Urothelium cell line (cell line): ENCODE results near the gene OAF.
A peak's percentile ranks its signal among the peaks of the same experiment; 100 is the strongest.

Experiments used
- DNase-seq: peaks from one replicate; pipeline ENCODE4 v3.0.0; 2011; ENCODE audit warnings: low spot score, mixed read lengths
- FAIRE-seq: peaks from 2 replicates; lab custom pipeline; 2011; peaks lifted over from hg19 to GRCh38; lab: Jason Lieb, UNC

Gene OAF

DNA sequence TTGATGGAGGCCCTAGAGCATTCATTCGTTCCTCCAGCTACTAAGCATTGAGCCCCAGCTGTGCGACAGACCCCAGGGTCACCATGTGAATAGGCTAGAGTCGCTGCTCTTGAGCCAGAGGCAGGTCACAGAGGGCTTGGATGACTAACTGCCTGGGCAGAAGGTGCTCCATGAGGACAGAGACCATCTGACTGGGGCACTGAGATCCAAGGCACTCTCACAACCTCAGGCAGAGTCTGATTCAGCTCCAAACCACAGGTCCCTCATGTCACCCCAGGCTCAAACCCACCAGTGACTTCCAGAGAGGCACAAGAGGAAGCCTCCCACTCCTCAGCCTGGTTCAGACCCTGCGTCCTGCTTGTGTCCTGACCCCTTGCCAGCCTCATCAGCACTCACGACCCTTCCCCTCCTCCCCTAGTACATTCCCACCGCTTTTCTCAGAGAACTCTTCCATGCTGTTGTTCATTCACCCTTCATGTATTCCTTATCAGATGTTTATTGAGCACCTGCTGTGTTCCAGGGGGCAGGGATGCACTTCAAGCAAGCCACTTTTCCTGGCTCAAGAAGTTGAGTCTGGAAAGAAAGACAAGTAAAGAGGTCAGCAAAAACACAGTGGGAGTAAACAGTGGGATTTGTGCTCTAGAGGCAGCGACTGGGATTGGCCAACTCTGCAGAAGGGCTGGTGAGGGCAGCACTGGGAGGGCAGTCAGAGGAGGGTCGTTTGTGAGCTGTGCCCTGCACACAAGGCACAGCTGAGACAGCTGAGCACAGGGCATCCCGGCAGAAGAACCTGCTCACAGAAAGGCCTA, 9.3 kb downstream of the OAF start:
- DNase-seq (no peak), FAIRE-seq (no peak)

GRCh38 chr11:120220747-120221037, 9.9 kb downstream of the OAF start:
- no peak for DNase-seq
- FAIRE-seq = no peak

DNA sequence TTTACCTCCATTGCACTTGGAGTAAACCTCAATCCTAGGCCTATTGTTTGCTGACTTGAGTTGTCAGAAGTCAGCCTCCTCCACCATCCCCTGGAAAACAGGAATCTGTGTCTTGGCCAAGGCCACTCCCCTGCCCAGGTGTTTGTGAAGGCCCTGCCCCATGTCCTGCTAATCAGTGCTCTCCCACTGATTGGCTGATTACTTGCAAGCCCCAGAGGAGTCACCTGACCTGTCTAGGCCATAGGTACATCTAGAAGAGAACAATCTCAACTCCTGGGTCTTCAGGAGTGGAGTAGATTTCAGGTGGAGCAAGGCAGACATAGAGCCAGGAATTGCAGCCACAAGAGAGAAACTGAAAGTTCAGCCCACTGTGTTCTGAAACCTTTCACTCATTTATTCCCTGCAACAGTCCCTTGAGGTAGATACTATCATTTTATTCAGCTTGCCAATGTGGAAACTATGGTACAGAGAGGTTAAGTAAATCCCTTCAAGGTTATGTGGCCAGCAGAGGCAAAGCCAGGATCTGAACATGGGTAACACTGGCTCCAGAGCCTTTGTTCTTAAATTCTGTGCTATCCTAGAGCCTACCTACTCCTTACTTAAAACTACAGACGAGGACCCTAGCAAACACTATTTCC, 10.4 kb downstream of the OAF start:
- no peak for FAIRE-seq

GRCh38 chr11:120222916-120223315, 12.1 kb downstream of the OAF start:
- DNase-seq (no peak), FAIRE-seq (no peak)

More for the DNA sequence above, 10.4 kb downstream of the OAF start:
- no peak for DNase-seq

- FAIRE-seq (no peak), DNase-seq (no peak)
These were observed 13.0 kb downstream of the OAF start for GRCh38 chr11:120223793-120224192.

DNA sequence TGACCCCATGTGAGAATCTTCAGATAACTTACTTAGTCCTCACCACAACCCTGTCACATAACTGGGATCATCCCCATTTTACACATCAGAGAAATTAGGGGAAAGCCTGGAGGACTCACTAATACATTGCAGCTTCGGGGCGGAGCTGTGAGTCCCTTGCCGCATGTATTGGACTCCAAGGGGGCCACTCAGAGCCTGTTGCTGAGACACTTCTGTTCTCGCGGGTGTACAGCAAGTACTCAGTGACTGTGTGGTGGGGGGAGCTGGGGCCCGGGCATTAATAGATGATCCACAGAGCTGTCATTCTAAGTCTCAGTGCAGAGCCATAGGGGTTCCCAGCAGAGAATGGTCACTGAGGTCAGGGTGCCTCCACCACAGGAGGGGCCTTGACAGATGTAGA, 13.5 kb downstream of the OAF start:
- DNase-seq = no peak
- FAIRE-seq = no peak

GRCh38 chr11:120224972-120225909, 14.4 kb downstream of the OAF start:
- FAIRE-seq (no peak), DNase-seq (no peak)

DNA sequence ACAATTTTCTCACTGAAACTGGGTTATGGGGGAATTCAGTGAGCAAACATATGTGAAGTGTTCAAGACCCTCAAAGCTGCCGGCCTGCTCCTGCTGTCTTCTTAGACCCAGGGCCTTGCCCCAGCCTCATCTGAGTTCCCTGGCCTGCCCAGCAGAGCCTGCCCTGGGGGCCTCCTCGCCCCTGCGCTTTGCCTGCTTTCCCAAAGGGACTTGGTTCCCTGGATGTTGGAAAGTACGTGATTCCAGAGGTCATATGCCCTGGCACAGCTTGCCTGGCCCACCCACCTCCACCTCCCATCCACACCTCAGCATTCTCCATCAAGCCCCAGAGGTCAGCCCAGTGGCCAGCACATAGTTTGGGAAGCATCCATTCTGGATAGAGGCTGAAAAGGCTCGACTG, 15.4 kb downstream of the OAF start:
- DNase-seq (no peak), FAIRE-seq (no peak)

- DNase-seq = no peak
- no peak for FAIRE-seq
These were observed 15.9 kb downstream of the OAF start for GRCh38 chr11:120226714-120227113.

DNA sequence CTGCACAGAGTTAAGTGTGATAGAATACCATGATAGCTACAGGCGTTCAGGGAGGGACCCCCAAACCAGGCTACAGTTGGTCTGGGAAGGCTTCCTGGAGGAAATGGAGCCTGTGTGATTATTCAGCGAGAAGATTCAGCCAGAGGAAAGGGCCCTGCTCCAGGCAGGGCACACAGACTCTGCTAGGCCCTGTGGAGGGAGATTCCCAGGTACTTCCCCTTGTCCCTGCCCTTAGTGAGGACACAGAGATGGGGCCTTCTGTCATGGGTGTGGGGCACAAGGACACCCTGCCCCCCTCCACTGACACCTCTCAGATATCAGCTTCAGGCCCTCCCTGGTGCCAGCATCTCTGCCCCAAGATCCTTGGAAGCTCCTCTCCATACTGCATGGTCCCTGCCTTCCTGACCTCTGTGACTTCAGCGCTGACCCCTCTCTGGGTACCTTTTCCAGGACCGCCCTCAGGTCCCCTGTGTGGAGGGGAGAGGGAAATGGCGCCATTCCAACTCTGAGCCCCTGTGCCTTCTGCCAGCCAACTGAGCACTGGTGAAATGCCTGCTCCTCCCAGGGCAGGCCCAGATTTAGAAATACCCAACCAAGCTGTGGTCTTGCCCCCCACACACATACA, 16.5 kb downstream of the OAF start:
- FAIRE-seq = no peak
- DNase-seq = no peak

- DNase-seq (no peak), FAIRE-seq (no peak)
These were observed 18.1 kb downstream of the OAF start for GRCh38 chr11:120228794-120229384.

DNA sequence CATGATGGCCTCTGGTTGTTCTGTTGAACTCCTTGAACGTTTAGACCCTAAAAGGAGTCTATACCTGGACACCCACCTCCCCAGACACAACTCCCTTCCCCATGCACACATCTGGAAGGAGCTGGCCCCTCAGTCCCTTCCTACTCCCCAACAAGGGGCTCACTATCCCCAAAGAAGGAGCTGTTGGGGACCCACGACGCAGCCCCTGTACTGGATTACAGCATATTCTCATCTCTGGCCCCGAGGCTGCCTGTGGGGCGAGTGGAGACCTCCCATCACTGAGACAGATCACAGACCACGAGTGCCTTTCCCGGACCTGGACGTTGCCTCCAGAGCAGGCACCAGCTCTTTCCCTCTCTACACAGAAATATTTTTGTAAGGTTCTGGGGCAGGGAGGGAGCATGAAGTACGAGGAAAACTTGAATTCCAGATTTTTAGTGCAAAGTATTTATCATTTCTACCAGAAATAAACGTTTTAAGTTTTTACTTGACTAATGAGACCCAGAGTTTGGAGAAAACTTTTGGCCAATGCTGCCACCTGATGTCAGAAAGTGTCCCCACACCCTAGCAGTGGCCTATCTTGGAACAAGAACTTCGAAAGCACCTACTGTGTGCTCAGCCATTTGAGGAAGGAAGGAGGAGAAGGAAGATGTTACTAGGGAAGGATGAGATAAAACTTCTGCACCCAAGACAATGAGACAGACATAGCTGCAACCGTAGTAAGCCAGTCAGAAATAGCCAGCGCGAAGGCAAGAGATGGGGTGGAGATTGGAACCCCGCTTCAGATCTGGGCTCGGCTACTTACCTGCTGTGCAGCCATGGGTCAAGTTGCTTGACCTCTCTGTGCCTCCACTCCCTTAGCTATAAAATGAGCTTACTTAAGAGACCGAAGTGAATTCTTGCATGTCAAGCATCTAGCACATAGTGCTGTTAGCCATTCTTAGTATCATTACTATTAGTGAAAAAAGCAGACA, 18.9 kb downstream of the OAF start:
- DNase-seq (no peak), FAIRE-seq (no peak)

- FAIRE-seq = no peak
- no peak for DNase-seq
These were observed 19.7 kb downstream of the OAF start for GRCh38 chr11:120230433-120231071.

GRCh38 chr11:120231963-120232362, 21.1 kb downstream of the OAF start:
- FAIRE-seq = no peak

GRCh38 chr11:120233207-120233803, 22.5 kb downstream of the OAF start:
- FAIRE-seq (no peak), DNase-seq (no peak)

More at GRCh38 chr11:120231963-120232362, 21.1 kb downstream of the OAF start:
- no peak for DNase-seq

- DNase-seq (peak; percentile 68), FAIRE-seq (no peak)
These were observed 24.3 kb downstream of the OAF start for GRCh38 chr11:120235024-120235628.

- FAIRE-seq (no peak), DNase-seq (no peak)
These were observed 25.6 kb downstream of the OAF start for GRCh38 chr11:120236169-120237107.
